ENCODE data around the gene UGT1A5.

Gene UGT1A5

GRCh38 chr2:233813236-233814055 lies 100.7 kb downstream of the UGT1A5 start:
- DNase-seq: no peak
- ATAC-seq: no peak
- Mint-ChIP-seq H3K4me1 (no peaks in the 10 kb centered on the region), H3K27me3 (peaks cover 10% of the 10 kb centered on the region), H3K36me3 (ENCODE audit: low read depth) (no peaks in the 10 kb centered on the region), H3K9me3 (no peaks in the 10 kb centered on the region), H3K27ac (no peak overlapping the region), H3K4me3 (no peak overlapping the region)

GRCh38 chr2:233814056-233814835 lies 101.5 kb downstream of the UGT1A5 start:
- ATAC-seq (no peak), DNase-seq (no peak)
- Mint-ChIP-seq H3K36me3 (ENCODE audit: low read depth) (no peaks in the 10 kb centered on the region), H3K27ac (no peak overlapping the region), H3K9me3 (no peaks in the 10 kb centered on the region), H3K27me3 (peaks cover 10% of the 10 kb centered on the region), H3K4me1 (no peaks in the 10 kb centered on the region), H3K4me3 (no peak overlapping the region)

GRCh38 chr2:233815861-233816260 lies 103.2 kb downstream of the UGT1A5 start:
- H3K4me1 Mint-ChIP-seq: no peaks in the 10 kb centered on the region
- H3K27me3 Mint-ChIP-seq: peaks cover 5% of the 10 kb centered on the region
- no peaks in the 10 kb centered on the region for H3K9me3 Mint-ChIP-seq
- no peak for DNase-seq
- no peak overlapping the region for H3K27ac Mint-ChIP-seq
- ATAC-seq: no peak
- no peaks in the 10 kb centered on the region for H3K36me3 Mint-ChIP-seq (ENCODE audit: low read depth)
- no peak overlapping the region for H3K4me3 Mint-ChIP-seq

GRCh38 chr2:233816334-233816733 lies 103.6 kb downstream of the UGT1A5 start:
- no peak for ATAC-seq
- H3K4me3 Mint-ChIP-seq: no peak overlapping the region
- H3K27me3 Mint-ChIP-seq: peaks cover 5% of the 10 kb centered on the region
- no peaks in the 10 kb centered on the region for H3K9me3 Mint-ChIP-seq
- DNase-seq: no peak
- H3K27ac Mint-ChIP-seq: no peak overlapping the region
- no peaks in the 10 kb centered on the region for H3K4me1 Mint-ChIP-seq
- H3K36me3 Mint-ChIP-seq (ENCODE audit: low read depth): no peaks in the 10 kb centered on the region

- no peaks in the 10 kb centered on the region for H3K4me1 Mint-ChIP-seq
- peaks cover 5% of the 10 kb centered on the region for H3K27me3 Mint-ChIP-seq
- no peak for DNase-seq
- H3K9me3 Mint-ChIP-seq: no peaks in the 10 kb centered on the region
- no peak overlapping the region for H3K27ac Mint-ChIP-seq
- no peak for ATAC-seq
- H3K36me3 Mint-ChIP-seq (ENCODE audit: low read depth): no peaks in the 10 kb centered on the region
- H3K4me3 Mint-ChIP-seq: no peak overlapping the region
Measured at GRCh38 chr2:233816771-233817170, 104.1 kb downstream of the UGT1A5 start.

GRCh38 chr2:233817361-233817911 lies 104.7 kb downstream of the UGT1A5 start:
- no peak for ATAC-seq
- Mint-ChIP-seq H3K27ac (no peak overlapping the region), H3K27me3 (peaks cover 3% of the 10 kb centered on the region), H3K4me1 (no peaks in the 10 kb centered on the region), H3K4me3 (no peak overlapping the region), H3K9me3 (no peaks in the 10 kb centered on the region), H3K36me3 (ENCODE audit: low read depth) (no peaks in the 10 kb centered on the region)
- DNase-seq: no peak

GRCh38 chr2:233817995-233818638 lies 105.4 kb downstream of the UGT1A5 start:
- no peak overlapping the region for H3K4me3 Mint-ChIP-seq
- ATAC-seq (no peak), DNase-seq (no peak)
- H3K27ac Mint-ChIP-seq: no peak overlapping the region
- peaks cover 3% of the 10 kb centered on the region for H3K27me3 Mint-ChIP-seq
- no peaks in the 10 kb centered on the region for H3K36me3 Mint-ChIP-seq (ENCODE audit: low read depth)
- H3K4me1 Mint-ChIP-seq: no peaks in the 10 kb centered on the region
- H3K9me3 Mint-ChIP-seq: no peaks in the 10 kb centered on the region

- Mint-ChIP-seq H3K27ac (no peak overlapping the region), H3K36me3 (ENCODE audit: low read depth) (no peaks in the 10 kb centered on the region), H3K9me3 (no peaks in the 10 kb centered on the region), H3K4me1 (no peaks in the 10 kb centered on the region), H3K27me3 (peaks cover 3% of the 10 kb centered on the region), H3K4me3 (no peak overlapping the region)
- ATAC-seq (no peak), DNase-seq (no peak)
Measured at GRCh38 chr2:233818639-233819621, 106.2 kb downstream of the UGT1A5 start.

- H3K27me3 Mint-ChIP-seq: peaks cover 3% of the 10 kb centered on the region
- no peaks in the 10 kb centered on the region for H3K9me3 Mint-ChIP-seq
- no peak for ATAC-seq
- H3K36me3 Mint-ChIP-seq (ENCODE audit: low read depth): no peaks in the 10 kb centered on the region
- no peak for DNase-seq
- H3K4me1 Mint-ChIP-seq: no peaks in the 10 kb centered on the region
- H3K27ac Mint-ChIP-seq: no peak overlapping the region
- no peak overlapping the region for H3K4me3 Mint-ChIP-seq
Measured at GRCh38 chr2:233819884-233820773, 107.4 kb downstream of the UGT1A5 start.

- Mint-ChIP-seq H3K9me3 (no peaks in the 10 kb centered on the region), H3K27me3 (peaks cover 5% of the 10 kb centered on the region), H3K27ac (no peak overlapping the region), H3K4me3 (no peak overlapping the region), H3K36me3 (ENCODE audit: low read depth) (no peaks in the 10 kb centered on the region), H3K4me1 (no peaks in the 10 kb centered on the region)
- DNase-seq (no peak), ATAC-seq (no peak)
Measured at GRCh38 chr2:233820774-233821105, 108.0 kb downstream of the UGT1A5 start.

GRCh38 chr2:233821196-233821595 lies 108.5 kb downstream of the UGT1A5 start:
- Mint-ChIP-seq H3K36me3 (ENCODE audit: low read depth) (no peaks in the 10 kb centered on the region), H3K4me3 (no peak overlapping the region), H3K9me3 (no peaks in the 10 kb centered on the region), H3K27me3 (peaks cover 7% of the 10 kb centered on the region), H3K4me1 (no peaks in the 10 kb centered on the region), H3K27ac (no peak overlapping the region)
- DNase-seq (no peak), ATAC-seq (no peak)

GRCh38 chr2:233821709-233822100 lies 109.0 kb downstream of the UGT1A5 start:
- Mint-ChIP-seq H3K4me3 (no peak overlapping the region), H3K36me3 (ENCODE audit: low read depth) (no peaks in the 10 kb centered on the region), H3K27ac (no peak overlapping the region), H3K27me3 (peaks cover 8% of the 10 kb centered on the region), H3K4me1 (no peaks in the 10 kb centered on the region), H3K9me3 (no peaks in the 10 kb centered on the region)
- DNase-seq: no peak
- ATAC-seq: no peak

- H3K4me3 Mint-ChIP-seq: no peak overlapping the region
- H3K36me3 Mint-ChIP-seq (ENCODE audit: low read depth): no peaks in the 10 kb centered on the region
- no peak overlapping the region for H3K27ac Mint-ChIP-seq
- ATAC-seq: no peak
- no peaks in the 10 kb centered on the region for H3K4me1 Mint-ChIP-seq
- H3K9me3 Mint-ChIP-seq: no peaks in the 10 kb centered on the region
- DNase-seq: no peak
- peaks cover 8% of the 10 kb centered on the region for H3K27me3 Mint-ChIP-seq
Measured at GRCh38 chr2:233822101-233822771, 109.5 kb downstream of the UGT1A5 start.
